ENCODE results near the gene HK1. TPM values are rescaled to one million over a fixed set of nuclear protein-coding genes. Genes with fewer than 3 reads are reported as not detected.

HK1 gene
- total and polyA plus RNA-seq, 4 donors, result 1.8 to 166 (median 7.4) TPM

GRCh38 chr10:69261184-69261583, 17.1 kb upstream of the HK1 start:
- no peaks in the 10 kb centered on the region for H3K36me3 ChIP-seq (ENCODE audit: control insufficient read depth in 4 of 4, insufficient read depth in 3 of 4, low read depth in 1 of 4, low read length in 3 of 4)
- TF ChIP-seq EGR1 (IDR thresholded peaks at IDR 0.05; ENCODE audit: low read depth in 2 of 2) (no peak), MAX (IDR thresholded peaks at IDR 0.05) (no peak), CTCF (IDR thresholded peaks at IDR 0.05; ENCODE audit: low read depth, low read length, missing input control) (no peak)
- H3K27me3 ChIP-seq (ENCODE audit: control insufficient read depth in 4 of 4, insufficient read depth in 4 of 4, low read length in 3 of 4), result no peaks in the 10 kb centered on the region
- no peaks in the 10 kb centered on the region for H3K9me3 ChIP-seq (ENCODE audit: control insufficient read depth in 4 of 4, low read length in 3 of 4)
- no peaks in the 10 kb centered on the region for H3K4me1 ChIP-seq (ENCODE audit: control insufficient read depth in 4 of 4, insufficient read depth in 4 of 4, low read length in 3 of 4)
- H3K9ac ChIP-seq (ENCODE audit: low read depth in 1 of 2, low read length in 2 of 2), result no peak overlapping the region
- WGBS, result 93% methylated on average over 8 of the region's 8 CpGs
- no peak overlapping the region for H3K27ac ChIP-seq (ENCODE audit: low read depth in 1 of 2, low read length in 2 of 2)
- no peak for DNase-seq (ENCODE audit: low spot score)
- no peak overlapping the region for H3K4me3 ChIP-seq (ENCODE audit: low read depth in 1 of 3, low read length in 3 of 3)

- no peaks in the 10 kb centered on the region for H3K4me1 ChIP-seq (ENCODE audit: control insufficient read depth in 4 of 4, insufficient read depth in 4 of 4, low read length in 3 of 4)
- WGBS, result 86% methylated on average over 3 of the region's 3 CpGs
- DNase-seq (ENCODE audit: low spot score), result no peak
Measured at GRCh38 chr10:69262292-69262751, 16.0 kb upstream of the HK1 start.

GRCh38 chr10:69265521-69265920, 12.8 kb upstream of the HK1 start:
- WGBS, result 91% methylated on average over 17 of the region's 17 CpGs
- Histone ChIP-seq H3K4me3 (ENCODE audit: low read depth in 1 of 3, low read length in 3 of 3) (no peak overlapping the region), H3K4me1 (ENCODE audit: control insufficient read depth in 4 of 4, insufficient read depth in 4 of 4, low read length in 3 of 4) (no peaks in the 10 kb centered on the region), H3K9me3 (ENCODE audit: control insufficient read depth in 4 of 4, low read length in 3 of 4) (no peaks in the 10 kb centered on the region), H3K27me3 (ENCODE audit: control insufficient read depth in 4 of 4, insufficient read depth in 4 of 4, low read length in 3 of 4) (no peaks in the 10 kb centered on the region), H3K27ac (ENCODE audit: low read depth in 1 of 2, low read length in 2 of 2) (no peak overlapping the region), H3K9ac (ENCODE audit: low read depth in 1 of 2, low read length in 2 of 2) (no peak overlapping the region), H3K36me3 (ENCODE audit: control insufficient read depth in 4 of 4, insufficient read depth in 3 of 4, low read depth in 1 of 4, low read length in 3 of 4) (no peaks in the 10 kb centered on the region)
- TF ChIP-seq HNF4A (conservative IDR thresholded peaks at IDR 0.05) (no peak), ATF3 (IDR thresholded peaks at IDR 0.05) (no peak), ZBTB33 (IDR thresholded peaks at IDR 0.05) (no peak), TAF1 (conservative IDR thresholded peaks at IDR 0.05) (no peak), CTCF (IDR thresholded peaks at IDR 0.05; ENCODE audit: low read depth, low read length, missing input control) (no peak)
- DNase-seq (ENCODE audit: low spot score), result no peak

More at GRCh38 chr10:69262292-69262751, 16.0 kb upstream of the HK1 start:
- Histone ChIP-seq H3K27ac (ENCODE audit: low read depth in 1 of 2, low read length in 2 of 2) (no peak overlapping the region), H3K36me3 (ENCODE audit: control insufficient read depth in 4 of 4, insufficient read depth in 3 of 4, low read depth in 1 of 4, low read length in 3 of 4) (no peaks in the 10 kb centered on the region), H3K4me3 (ENCODE audit: low read depth in 1 of 3, low read length in 3 of 3) (no peak overlapping the region), H3K9me3 (ENCODE audit: control insufficient read depth in 4 of 4, low read length in 3 of 4) (no peaks in the 10 kb centered on the region), H3K9ac (ENCODE audit: low read depth in 1 of 2, low read length in 2 of 2) (no peak overlapping the region), H3K27me3 (ENCODE audit: control insufficient read depth in 4 of 4, insufficient read depth in 4 of 4, low read length in 3 of 4) (no peaks in the 10 kb centered on the region)
- no peak for TF ChIP-seq HNF4A (conservative IDR thresholded peaks at IDR 0.05)

Measured in liver (tissue), 9 donors.